KMS-11 (cell line): Measurements from ENCODE around the gene ATMIN.

Experiments used
- H2AFZ ChIP-seq: fragments of 200-600 bp; sonication (generic); 2 replicates; pipeline ENCODE4 v1.6.1; 2016; ENCODE audit warnings: antibody characterized with exemption, mixed run types, low read depth
- H3K27ac ChIP-seq: fragments of 200-600 bp; sonication (generic); 2 replicates; pipeline ENCODE4 v1.6.1; 2016; ENCODE audit warnings: mild to moderate bottlenecking, mixed run types
- H3K27me3 ChIP-seq: fragments of 200-600 bp; sonication (generic); 2 replicates; pipeline ENCODE4 v1.6.1; 2017; ENCODE audit warnings: mild to moderate bottlenecking, low read depth, mixed run types, moderate library complexity; ENCODE audit not compliant: insufficient read depth
- H3K36me3 ChIP-seq: fragments of 200-600 bp; sonication (generic); 2 replicates; pipeline ENCODE4 v1.6.1; 2017; ENCODE audit warnings: mild to moderate bottlenecking, mixed run types; ENCODE audit not compliant: insufficient read depth
- H3K4me1 ChIP-seq: fragments of 200-600 bp; sonication (generic); 2 replicates; pipeline ENCODE4 v1.6.1; 2016; ENCODE audit warnings: mild to moderate bottlenecking, low read depth, mixed run types; ENCODE audit not compliant: poor library complexity, severe bottlenecking
- H3K4me2 ChIP-seq: fragments of 200-600 bp; sonication (generic); 2 replicates; pipeline ENCODE4 v1.7.0; 2016; ENCODE audit warnings: mild to moderate bottlenecking, mixed run types
- H3K4me3 ChIP-seq: fragments of 200-600 bp; sonication (generic); IDR thresholded peaks from 2 replicates; pipeline ENCODE4 v1.6.1; 2017; ENCODE audit warnings: low read depth, low read length, mixed read lengths; ENCODE audit not compliant: insufficient read depth
- H3K79me2 ChIP-seq: fragments of 200-600 bp; sonication (generic); 2 replicates; pipeline ENCODE4 v1.6.1; 2016; ENCODE audit warnings: low read depth, mixed run types; ENCODE audit not compliant: insufficient read depth
- H3K9ac ChIP-seq: fragments of 200-600 bp; sonication (generic); 2 replicates; pipeline ENCODE4 v1.6.1; 2016; ENCODE audit warnings: mild to moderate bottlenecking, mixed run types
- H4K20me1 ChIP-seq: fragments of 200-600 bp; sonication (generic); 2 replicates; pipeline ENCODE4 v1.6.1; 2016; ENCODE audit warnings: mild to moderate bottlenecking, mixed run types; ENCODE audit not compliant: insufficient read depth
- CTCF ChIP-seq: fragments of 200-600 bp; sonication (generic); conservative IDR thresholded peaks from 2 replicates; pipeline ENCODE4 v1.6.1; 2017; ENCODE audit warnings: low read depth, mild to moderate bottlenecking, antibody characterized with exemption, low read length, moderate library complexity, mixed read lengths

The ATMIN gene

GRCh38 chr16:81060576-81061306, 25.1 kb downstream of the ATMIN start:
- no peaks in the 10 kb centered on the region for H4K20me1 ChIP-seq
- H3K79me2 ChIP-seq, result no peaks in the 10 kb centered on the region
- H3K27me3 ChIP-seq, result no peaks in the 10 kb centered on the region
- H3K9ac ChIP-seq, result no peak overlapping the region
- H3K4me1 ChIP-seq, result no peaks in the 10 kb centered on the region
- no peak for TF ChIP-seq CTCF
- H3K27ac ChIP-seq, result no peak overlapping the region
- no peak overlapping the region for H2AFZ ChIP-seq
- H3K4me2 ChIP-seq, result no peak overlapping the region
- H3K4me3 ChIP-seq, result no peak overlapping the region
- no peaks in the 10 kb centered on the region for H3K36me3 ChIP-seq

- Histone ChIP-seq H3K4me2 (no peak overlapping the region), H3K4me3 (no peak overlapping the region), H3K9ac (no peak overlapping the region), H3K79me2 (no peaks in the 10 kb centered on the region), H2AFZ (no peak overlapping the region), H3K27ac (no peak overlapping the region), H3K4me1 (no peaks in the 10 kb centered on the region), H4K20me1 (no peaks in the 10 kb centered on the region), H3K27me3 (no peaks in the 10 kb centered on the region), H3K36me3 (no peaks in the 10 kb centered on the region)
- no peak for TF ChIP-seq CTCF
Observed at GRCh38 chr16:81061307-81061640, 25.6 kb downstream of the ATMIN start.

GRCh38 chr16:81061871-81062608, 26.4 kb downstream of the ATMIN start:
- no peak overlapping the region for H3K4me2 ChIP-seq
- H3K27ac ChIP-seq, result no peak overlapping the region
- H4K20me1 ChIP-seq, result no peaks in the 10 kb centered on the region
- H2AFZ ChIP-seq, result no peak overlapping the region
- H3K79me2 ChIP-seq, result no peaks in the 10 kb centered on the region
- no peak for TF ChIP-seq CTCF
- no peaks in the 10 kb centered on the region for H3K36me3 ChIP-seq
- no peaks in the 10 kb centered on the region for H3K4me1 ChIP-seq
- no peak overlapping the region for H3K4me3 ChIP-seq
- H3K27me3 ChIP-seq, result no peaks in the 10 kb centered on the region
- no peak overlapping the region for H3K9ac ChIP-seq

GRCh38 chr16:81066681-81067080, 31.0 kb downstream of the ATMIN start:
- no peaks in the 10 kb centered on the region for H3K4me1 ChIP-seq
- H3K4me2 ChIP-seq, result no peak overlapping the region
- H2AFZ ChIP-seq, result no peak overlapping the region
- TF ChIP-seq CTCF, result no peak
- no peaks in the 10 kb centered on the region for H3K79me2 ChIP-seq
- H3K4me3 ChIP-seq, result no peak overlapping the region
- H3K9ac ChIP-seq, result no peak overlapping the region
- H3K27me3 ChIP-seq, result no peaks in the 10 kb centered on the region
- H3K36me3 ChIP-seq, result no peaks in the 10 kb centered on the region
- H4K20me1 ChIP-seq, result no peaks in the 10 kb centered on the region
- H3K27ac ChIP-seq, result no peak overlapping the region
